CD4-positive, alpha-beta T cell treated with Interleukin-6 at 100 ng/mL for 8 hours (primary cell): ENCODE data around the gene PSMA6.
"Not testable (repeated sequence)": the region's sequence is repeated elsewhere in the genome, so short reads cannot be mapped to it uniquely, and the experiment has no call there.

ENCODE experiments used
- DNase-seq: peaks from one replicate; pipeline ENCODE4 v3.0.0-alpha.2; 2020; ENCODE audit warnings: mixed read lengths, low spot score

Gene PSMA6

DNA sequence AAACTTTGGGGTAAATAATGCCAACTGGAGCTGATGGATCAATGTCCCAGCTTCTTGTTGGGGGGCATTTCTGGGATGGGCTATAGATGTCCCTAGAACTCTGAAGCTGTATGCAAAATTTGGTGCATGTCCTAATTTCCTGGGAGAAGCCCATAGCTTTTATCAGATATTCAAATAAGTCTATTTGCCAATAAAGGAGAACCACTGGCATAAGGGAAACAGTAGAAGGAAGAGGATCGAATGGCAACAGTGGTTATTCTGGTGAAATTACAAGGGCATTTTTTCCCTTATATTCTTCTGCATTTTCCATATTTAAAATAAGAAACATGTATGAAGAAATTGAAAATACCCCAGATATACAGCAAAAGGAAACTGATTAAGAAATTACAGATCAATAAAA, 34.2 kb downstream of the PSMA6 start:
- no peak for DNase-seq

DNA sequence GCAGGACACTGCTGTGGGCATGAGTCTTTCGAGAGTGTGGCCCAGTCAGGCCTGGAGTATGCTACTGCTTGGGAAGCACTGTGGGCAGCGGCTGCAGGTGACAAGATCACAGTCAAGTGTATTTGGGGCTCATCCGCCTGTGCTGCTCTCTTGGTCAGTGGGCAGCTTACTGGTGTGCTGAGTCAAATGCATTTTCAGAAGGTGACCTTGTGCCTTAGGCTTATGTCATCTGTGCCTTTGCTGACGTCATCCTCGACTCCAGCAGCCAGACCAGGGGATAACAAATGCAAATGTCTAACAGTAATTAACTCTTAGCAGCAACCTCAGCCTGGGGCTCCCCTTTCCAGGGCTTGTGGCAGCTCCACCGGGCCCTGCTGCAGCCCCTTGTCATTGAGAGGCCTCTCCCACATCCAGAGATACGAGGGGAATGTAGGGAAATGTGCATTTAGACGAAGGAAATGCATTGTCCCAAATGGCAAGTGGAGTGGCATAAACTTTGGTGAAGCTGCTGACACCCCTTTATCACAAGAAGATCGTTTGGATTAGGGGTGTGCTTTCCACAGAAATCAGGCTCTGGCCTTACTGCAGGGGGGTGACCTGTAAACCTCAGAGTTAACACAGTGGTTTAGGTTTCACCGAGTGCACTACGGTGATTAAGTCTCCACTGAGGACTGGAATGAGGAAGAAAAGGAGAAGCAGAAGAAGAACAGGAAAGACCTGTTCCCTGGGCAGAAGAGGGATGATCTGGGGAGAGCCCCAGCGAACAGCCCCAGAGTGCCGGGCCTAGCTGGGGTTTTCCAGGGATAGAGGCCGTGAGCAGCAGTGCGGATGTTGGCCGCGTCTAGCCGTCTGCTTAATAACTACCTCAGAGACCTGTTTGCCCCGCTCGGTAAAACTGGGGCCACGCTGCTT, 39.7 kb downstream of the PSMA6 start:
- DNase-seq, result no peak

DNA sequence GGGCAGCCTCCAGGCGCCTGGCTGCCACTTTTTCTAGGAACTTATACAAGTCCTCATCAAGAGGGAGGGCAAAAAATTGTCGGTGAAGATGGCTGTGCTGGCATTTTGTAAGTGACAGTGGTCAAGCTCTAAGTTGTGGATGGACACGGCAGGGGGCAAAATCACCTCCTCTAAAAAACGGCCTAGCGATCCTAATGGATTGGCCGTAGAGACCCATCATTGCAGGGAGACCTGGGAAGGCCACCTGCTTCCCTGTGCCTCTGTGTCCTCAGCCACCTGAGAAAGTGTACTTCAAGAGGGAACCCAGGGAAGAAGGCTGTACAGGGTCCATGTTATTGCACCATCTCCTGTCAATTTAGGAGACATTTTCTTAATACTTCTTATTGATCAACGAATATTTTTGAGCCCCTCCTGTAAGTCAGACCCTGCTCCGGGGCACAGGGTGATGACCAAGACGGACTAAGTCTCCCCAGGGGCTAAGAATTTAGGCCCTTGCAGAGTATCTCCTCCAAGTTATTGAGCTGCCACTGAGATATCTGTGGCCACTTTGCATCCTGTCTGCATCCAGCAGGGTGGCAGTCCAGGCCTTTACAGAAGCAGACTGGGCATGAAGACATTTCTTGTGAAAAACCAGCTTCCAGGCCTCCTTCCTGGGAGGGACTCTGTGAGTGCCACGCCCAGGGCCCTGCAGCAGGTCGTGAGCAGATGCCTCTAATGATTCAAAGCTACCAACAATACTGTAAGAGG, 40.5 kb downstream of the PSMA6 start:
- DNase-seq, result peak; percentile 48

DNA sequence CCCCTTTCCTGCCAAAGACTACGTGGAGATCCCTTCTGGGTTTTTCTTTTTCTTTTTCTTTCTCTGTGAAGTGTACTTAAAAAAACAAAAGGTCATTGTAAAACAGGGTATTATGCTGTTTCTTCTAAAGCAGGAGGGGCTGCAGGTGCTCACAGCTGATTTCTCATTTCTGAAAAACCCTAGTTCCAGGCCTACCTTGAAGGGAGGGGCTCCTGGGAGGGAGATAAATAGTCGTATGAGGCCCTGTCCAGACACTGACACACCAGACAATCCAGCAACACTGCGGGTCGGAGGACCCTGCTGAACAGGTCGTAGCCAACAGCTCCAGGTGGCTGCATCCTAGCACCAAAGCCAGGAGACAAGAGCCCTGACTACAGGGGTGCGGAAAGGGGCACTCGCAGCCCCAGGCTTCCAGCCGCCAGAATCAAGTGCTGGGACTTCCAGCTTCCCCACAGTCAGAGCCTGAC, 41.1 kb downstream of the PSMA6 start:
- no peak for DNase-seq

DNA sequence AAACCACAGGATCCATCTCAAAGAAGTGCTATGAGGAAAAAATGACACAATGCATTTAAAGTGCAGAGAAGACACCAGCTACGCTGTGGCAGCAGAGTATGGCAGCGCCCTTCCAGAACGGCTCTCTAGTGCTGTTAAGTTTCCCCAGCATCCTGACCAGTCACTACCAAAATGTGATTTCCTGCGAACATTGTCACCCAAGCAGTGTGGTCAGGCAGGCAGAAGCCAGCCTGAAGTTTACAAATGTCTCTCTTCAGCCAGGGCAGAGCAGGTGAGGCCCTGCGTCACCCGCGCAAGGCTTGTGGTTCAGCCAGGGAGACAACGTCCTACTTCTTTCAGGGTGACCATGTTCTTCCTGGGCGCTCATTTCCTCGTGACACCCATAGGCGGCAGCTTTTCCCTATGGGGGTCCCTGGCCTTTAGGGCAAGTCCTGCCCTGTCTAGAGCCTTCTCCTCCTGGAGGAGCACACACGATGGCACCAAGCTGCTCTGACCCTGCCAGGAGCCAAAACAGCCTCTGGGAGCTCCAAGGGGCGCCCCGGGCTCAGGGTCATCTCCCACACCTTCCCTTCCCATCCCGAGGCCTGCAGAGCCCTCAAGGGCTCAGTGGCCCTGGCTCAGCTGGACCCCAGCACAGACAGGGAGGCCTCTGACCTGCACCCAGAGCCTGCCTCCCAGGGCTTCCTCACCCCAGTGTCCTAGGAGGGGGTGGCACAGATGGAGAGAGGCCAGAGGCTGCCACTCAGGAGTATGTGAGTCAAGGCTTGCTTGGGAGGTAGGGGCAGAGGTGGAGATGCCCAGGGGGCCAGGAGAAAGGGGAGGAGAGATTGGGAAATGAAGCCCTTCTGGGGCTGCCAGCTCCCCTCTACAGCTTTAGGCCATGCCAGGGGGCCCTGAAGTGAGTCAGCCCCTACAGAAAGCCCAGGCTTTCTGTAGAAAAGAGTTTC, 41.9 kb downstream of the PSMA6 start:
- no peak for DNase-seq

DNA sequence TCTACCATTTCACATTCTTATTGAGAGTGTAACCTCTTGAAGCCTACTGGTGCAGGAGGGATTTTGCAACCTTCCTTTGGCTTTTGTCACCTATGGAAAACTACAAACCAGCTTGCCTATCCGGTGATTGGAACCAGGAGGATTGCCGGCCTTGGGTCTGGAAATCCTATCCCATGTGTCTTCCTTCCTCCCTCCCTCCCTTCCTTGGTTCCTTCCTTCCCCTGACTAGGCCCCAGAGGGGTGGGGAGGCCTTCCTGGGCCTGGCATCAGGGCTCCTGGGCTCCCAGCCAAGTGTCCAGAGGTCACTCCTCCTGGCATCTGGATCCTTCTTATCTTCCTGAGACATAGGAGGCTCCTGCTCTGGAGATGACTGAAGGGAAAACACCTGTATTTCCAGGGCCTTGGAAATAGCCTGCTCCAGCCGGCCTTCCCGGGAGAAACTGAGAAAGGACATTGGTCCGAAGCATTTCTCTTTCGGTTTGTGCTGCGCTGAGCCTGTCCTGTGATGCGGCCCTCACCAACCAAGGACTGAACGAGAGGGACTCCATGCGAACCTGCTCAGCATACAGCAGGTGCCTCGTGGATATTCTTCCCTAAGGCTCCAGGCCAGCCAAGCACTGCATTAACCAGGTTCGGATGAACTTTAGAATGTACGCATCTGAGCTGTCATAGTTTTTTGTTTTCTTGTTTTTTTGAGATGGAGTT, 43.4 kb downstream of the PSMA6 start:
- DNase-seq, result no peak

DNA sequence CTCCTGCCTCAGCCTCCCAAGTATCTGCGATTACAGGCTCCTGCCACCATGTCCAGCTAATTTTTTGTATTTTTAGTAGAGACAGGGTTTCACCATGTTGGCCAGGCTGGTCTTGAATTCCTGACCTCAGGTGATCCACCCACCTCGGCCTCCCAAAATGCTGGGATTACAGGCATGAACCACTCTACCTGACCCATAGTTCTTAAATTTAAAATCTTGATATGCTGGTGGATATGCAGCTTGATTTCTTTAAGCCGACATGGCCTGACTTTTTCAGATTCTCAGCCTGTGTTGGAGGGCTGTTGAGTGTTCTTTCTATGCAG, 44.0 kb downstream of the PSMA6 start:
- DNase-seq, result not testable (repeated sequence)

DNA sequence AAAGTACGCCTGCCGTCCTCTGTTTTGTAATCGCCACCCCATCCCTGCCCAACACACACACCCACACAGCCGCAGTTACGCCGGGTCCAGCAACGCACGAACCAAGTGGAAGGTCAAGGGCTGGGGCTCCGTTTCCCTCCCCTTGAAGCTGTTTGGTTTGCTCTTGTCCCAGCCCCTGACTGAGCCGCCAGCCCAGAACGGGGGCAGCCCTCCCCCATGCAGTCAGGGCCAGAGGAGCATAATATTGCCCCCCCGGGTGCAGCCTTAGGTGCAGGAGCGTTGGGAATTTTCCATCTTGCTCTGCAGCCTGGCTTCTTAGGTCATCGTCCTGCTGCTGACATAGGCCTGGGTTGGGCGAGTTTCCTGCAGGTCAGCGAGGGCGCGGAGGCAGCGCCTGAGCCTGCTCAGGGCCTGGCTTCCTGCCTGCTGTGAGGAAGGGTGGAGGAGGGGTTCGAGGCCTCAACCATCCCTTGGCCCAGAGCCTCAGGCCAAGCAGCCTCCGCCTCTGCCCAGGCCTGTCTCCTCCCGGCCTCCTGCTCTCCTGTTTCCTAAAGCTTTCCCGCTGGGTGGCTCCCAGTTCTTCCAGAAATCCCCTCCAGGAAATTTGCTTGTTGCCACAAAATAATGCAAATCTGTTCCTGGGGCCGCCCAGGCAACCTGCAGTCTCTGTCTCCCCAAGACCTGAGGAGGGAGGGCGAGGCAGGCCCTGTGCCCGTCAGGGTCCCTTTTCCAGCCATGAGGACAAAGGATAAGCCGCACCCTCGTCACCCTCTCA, 44.5 kb downstream of the PSMA6 start:
- no peak for DNase-seq

DNA sequence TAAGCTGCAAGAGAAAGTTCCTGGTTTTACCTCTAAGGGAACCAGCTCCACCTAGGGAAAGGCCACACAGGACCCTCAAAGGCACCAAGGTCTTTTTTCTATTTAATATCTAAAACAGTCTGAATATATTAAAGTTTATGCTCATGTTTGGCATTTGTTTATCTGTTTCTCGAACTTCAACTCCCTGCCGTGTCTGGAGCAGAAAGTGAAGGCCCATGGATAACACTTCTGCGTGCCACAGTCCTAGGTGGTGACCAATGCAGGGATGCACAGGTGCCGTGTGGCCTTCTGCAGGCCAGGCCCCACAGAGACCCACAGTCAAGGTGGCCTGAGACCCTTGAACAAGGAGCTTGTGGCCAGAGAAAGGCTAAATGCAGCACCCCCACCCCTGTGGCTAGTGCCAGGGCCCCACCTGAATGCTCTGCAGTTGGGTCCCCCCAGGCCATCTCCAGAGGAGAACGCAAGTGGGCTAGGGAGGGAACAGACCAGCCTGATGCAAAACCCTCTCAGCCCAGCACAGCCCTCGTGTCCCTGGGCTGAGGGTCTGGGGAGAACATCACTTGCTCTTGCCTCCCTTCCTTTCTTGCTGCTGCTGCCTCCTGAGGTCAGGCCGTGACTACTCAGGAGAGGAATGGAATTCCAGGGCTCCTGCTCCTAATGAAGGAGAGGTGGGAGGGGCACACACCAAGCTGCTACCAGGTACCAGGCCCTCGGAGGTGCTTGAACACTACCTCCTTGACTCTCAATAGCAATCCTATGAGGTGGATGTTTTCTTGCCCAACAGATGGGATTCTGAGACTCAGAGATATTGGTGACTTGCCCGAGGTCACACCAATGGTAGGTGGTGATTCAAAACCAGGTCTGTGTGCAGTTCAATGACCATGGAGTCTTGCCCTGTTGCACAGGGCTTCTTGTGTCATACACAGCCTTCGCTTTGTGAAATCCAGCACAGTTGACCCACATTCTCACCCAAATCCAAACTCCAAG, 45.4 kb downstream of the PSMA6 start:
- no peak for DNase-seq

DNA sequence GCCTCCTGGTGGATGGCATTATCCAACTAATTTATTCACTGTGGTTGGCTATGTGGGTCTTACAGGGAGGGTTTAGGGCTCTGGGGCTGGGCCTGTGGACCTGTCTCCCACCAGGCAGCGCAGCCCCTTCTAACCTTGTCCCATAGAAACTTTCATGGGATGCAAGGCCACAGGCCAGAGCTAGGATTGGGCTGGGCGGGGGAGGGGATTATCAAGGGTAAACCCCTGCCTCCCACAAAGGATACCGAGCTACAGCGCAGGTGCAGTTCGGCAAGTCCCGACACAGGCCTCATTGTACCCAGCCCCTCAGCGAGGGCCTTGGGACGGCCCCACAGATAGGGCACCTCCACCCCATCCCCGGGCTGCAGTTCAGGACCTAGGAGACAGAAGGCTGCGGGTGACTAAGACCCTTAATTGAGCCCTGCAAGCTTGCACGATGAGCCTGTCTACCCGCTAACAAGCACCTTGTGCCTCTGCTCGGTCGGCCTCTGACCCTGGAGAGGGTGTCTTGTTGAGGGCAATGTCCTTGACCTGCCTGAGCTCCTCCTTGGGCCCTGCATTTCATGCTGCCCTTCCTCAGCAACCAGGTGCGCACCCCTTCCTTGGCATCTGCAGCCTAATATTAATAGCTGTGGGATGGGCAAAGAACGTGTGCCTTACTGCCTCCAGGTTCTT, 46.7 kb downstream of the PSMA6 start:
- DNase-seq, result no peak

DNA sequence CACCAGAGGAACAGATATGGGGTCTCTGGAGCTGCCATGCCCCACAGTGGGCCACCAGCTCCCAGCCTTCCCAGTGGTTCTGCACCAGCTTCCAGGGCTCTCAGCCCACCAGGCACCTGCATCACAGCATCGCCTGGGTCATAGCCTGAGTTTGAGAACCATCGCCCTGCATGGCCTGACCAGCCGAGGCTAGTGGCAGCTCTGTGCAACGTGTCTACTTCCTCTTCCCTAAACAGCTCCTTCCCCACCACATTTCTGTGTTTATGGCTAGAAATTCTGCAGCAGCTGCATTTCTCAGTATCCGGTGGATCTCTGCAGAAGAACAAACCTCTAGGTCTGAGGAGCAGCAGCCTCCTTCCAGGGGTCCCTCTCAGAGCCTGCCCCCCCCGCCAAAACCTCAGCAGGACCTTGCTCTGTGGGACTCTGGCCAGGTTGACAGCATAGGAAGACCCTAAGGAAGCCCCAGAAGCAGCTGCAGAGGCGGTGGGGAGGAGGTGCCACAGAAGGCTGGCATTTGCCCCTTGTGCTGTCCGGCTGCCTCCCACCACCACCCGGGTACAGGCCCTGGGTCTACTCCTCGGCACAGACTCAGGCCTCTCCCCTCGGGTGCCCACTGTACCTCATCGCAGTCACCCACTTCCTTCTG, 47.7 kb downstream of the PSMA6 start:
- no peak for DNase-seq

DNA sequence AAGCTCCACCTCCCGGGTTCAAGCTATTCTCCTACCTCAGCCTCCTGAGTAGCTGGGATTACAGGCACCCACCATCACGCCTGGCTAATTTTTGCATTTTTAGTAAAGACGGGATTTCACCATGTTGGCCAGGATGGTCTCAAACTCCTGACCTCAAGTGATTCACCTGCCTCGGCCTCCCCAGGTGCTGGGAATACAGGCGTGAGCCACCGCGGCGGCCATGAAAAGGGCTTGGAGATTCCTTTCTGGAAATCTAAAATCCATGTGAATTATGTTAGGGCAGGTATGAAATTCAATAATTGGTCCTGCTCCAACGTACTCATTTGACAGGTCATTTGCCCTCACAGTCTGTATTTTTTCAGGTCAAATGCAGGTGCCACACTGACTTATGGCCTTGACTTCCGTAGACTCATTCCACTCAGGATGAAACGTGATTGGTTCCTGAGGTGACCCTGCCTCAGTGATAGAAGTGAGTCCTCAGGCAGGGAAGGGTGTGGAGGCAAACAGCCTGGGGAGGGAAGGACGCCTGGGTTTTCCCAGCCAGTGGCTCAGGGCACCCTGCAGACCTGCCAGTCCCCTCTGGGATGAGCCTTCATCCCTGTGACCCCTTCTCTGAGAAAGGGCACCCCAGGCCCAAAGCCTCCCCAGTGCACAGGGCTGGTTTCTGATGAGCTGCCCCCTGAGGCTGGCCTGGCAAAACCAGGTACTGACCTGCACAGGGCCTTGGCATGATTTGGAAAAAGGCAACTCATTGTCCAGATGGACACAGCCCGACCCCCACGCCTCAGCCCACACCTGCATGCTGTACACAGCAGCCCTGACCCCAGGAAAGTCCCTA, 48.7 kb downstream of the PSMA6 start:
- DNase-seq, result no peak

DNA sequence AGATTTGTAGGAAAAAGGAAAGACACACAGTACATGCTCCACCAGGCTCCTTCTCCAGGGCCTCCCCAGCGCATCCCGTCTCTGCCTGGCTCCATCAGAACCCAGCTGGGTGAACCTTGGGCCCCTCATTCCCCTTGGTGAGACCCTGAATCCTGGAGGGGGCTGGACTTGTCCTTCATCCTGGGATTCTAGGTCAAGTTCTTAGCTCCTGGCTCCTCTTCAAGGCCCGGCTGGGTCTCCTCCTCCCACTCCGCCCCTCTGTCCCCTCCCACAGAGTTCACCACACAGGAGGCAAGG, 49.2 kb downstream of the PSMA6 start:
- DNase-seq, result no peak

DNA sequence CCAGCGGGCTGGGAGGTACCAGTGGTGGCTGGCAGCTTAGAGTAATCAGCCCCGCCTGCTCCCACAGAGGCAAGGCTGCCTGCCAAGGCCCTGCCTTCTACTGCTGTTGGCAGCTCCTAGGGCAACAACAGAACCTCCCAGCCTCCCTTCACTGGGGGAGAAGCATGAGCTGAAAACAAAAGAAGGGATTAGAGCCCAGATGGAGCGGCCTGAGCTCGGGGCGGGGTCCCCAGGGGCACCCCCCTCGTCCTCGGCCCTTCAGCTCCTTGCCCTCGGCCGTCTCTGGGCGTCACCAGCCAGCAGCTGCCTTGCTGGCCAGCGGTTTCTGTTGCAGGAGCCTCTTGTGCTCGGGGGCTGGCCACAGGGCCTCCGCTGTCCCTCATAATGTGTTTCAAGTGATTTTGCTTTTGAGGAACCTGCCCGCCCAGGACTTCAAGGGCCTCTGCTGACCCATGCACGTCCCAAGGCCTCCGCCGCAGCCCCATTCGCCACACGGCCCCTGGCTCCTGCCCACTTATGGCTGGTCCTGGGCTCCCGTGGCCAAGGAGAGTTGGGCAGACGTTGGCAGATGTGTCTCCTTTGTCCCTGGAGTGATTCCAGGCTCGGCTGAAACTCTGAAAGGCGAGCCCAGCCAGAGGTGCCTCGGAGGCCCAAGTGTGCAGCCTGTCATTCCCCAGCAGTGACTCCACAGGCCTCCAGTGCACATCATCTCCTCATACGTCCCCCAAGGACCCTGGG, 49.7 kb downstream of the PSMA6 start:
- DNase-seq, result peak; percentile 25

DNA sequence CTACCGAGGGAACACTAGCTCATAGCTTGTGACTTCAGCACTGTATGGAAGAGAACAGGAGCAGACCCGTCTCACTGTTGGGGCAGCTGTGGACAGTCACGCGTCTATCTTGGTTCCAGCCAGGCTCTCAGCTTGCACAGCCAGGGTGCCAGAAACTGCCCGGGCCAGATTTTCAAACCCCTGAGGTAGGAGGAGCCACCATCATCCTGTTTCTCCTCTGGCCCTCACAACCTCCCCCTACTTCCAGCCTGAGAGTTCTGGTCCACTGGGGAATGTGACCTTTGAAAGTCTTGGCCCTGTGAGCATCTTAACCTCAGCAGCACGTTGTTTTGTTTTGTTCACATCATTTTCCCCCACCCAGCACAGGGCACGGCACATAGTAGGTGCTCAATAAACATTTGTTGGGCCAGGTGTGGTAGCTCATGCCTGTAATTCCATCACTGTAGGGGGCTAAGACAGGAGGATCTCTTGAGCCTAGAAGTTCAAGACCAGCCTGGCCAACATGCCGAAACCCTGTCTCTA, 50.4 kb downstream of the PSMA6 start:
- no peak for DNase-seq

DNA sequence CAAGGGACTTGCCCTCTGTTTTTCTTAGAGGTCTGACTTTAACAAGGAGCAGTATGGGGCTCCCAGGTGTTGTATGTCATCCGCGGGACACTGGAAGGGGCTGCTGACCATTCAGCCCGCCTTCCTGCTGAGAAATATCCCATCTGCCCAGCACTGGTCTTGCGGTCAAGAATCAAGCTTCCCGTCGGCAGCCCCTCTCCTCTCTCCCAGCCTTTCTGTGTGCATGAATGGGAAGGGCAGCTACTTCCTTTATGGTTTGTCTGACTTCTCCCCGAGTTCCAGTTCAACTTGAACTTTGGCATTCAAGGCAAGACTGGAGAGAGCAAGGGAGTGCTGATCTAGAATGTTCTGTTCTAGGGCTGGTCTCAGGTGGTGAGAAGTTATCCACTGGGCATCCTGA, 51.5 kb downstream of the PSMA6 start:
- no peak for DNase-seq
